Ovary (tissue), 3 donors: ENCODE measurements around the gene XXYLT1.

Experiments
- POLR2A ChIP-seq: fragments of 450-650 bp; IDR thresholded peaks from one replicate; pipeline ENCODE4 v1.6.1; 2017; ENCODE audit warnings: antibody characterized with exemption, mild to moderate bottlenecking, moderate library complexity
- TF ChIP-seq, protein P1 (sequence below), 3 donors: fragments of 450-650 bp in 2 of 3; fragments of 200-600 bp in 1 of 3; IDR thresholded peaks; one replicate each; pipeline versions ENCODE4 v1.5.1 to v1.8.0; 2016 to 2022; ENCODE audit warnings: antibody characterized with exemption in 3 of 3, mild to moderate bottlenecking in 1 of 3
- donor health status: DM: no; HTN: no; CAD: no.

GRCh38 chr3:195033531-195034091 is 237.3 kb downstream of the XXYLT1 start:
- TF ChIP-seq POLR2A: no peak
- TF ChIP-seq, protein P1, sequence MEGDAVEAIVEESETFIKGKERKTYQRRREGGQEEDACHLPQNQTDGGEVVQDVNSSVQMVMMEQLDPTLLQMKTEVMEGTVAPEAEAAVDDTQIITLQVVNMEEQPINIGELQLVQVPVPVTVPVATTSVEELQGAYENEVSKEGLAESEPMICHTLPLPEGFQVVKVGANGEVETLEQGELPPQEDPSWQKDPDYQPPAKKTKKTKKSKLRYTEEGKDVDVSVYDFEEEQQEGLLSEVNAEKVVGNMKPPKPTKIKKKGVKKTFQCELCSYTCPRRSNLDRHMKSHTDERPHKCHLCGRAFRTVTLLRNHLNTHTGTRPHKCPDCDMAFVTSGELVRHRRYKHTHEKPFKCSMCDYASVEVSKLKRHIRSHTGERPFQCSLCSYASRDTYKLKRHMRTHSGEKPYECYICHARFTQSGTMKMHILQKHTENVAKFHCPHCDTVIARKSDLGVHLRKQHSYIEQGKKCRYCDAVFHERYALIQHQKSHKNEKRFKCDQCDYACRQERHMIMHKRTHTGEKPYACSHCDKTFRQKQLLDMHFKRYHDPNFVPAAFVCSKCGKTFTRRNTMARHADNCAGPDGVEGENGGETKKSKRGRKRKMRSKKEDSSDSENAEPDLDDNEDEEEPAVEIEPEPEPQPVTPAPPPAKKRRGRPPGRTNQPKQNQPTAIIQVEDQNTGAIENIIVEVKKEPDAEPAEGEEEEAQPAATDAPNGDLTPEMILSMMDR (IDR thresholded peaks at IDR 0.05): no peak
